GM21367 (cell line): ENCODE measurements around the gene FAAP100.

Experiments
- ATAC-seq: cut with Tn5 transposase; IDR thresholded peaks from one replicate; pipeline ENCODE4 v1.9.1; 2021; ENCODE audit not compliant: unreplicated experiment

Gene FAAP100

DNA sequence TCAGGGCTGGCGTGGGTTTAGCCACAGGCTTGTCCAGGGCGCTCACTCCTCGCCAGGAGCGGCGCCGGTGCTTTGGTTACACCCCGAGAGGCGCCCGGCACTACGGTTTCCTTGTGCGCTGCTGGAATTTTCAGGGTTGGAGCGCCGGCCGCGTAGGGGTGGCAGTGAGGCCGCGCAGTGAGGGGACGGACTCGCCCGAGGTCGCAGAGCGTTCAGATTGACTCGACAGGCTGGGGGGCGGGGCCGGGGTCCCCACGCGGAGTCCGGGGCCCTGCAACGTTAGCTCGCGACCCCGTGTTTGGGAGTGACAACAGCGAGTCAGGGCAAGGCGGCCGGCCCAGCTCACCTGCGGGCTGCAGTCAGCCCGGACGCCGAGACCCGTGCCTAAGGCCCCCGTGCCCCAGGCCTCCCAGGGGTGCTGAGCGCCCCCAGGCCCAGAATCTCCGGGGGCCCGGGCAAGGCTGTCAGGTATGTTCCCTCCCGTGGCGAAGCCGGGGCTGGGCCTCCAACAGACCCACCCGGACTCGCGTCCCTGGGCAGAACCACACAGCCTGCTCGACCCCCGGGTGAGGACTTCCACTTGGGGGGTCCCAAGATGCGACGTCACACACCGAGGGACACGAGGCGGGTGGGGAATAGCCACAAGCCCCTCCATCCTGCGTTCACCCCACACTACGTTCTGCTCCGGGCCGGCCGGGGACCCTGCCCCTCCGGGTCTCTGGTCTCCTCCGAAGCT, 38.2 kb downstream of the FAAP100 start:
- ATAC-seq, result no peak

DNA sequence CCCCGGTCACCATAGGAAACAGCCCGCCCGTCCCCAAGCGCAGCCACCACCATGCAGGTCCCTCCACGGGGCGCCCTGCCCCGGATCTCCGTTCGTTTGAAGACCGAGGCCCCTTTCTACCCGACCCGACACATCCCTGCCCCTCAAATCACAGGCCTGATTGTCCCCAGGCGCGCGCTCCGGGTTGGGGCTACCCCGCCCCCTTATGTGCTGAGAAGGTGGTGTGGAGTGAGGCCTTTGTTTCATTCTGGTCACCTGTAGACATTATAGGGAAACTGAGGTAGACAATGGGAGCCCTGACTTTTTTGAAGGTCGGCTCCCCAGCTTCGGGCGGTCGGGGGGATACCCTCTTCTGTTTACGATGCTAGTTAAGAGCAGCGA, 38.8 kb downstream of the FAAP100 start:
- ATAC-seq, result no peak

DNA sequence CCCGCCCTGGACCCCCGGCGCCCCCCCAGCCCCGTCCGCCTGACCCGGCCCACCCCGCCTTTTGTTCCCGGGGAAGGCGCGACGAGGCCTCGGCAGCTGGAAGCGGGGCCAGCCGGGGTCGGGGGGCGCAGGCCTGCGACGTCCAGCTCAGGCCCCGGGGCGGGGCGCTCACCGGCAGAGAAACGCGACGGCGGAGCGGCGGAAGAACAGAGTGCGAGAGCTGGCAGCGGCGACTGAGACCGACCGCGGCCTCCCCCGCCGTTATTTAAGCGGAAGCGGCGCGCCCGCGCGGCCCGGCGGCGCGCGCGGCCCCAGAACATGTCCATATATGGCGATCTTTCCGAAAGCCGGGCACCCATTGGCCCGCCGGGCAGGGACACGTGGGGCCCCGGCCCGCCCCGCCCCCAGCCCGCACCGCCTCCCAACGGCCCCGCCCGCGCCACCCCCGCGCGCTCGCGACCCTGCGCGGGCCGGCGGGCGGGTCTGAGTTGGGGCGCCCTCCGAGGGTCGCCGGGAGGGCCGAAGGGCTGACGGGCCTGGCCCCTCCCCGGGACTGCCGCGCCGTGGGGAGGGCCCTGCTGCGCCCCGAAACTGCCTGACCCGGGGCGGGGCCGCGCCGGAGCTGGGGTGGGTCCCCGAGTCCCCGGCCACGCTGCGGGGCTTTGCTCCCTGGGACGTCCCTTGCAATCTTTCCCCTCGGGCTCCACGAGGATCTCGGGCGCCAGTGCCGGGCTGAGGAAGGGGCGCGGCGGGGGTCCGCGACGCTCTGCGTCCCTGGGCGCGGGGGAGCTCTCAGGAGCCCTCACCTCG, 39.4 kb downstream of the FAAP100 start, which contains the start of gene ACTG1:
TSS of gene ACTG1 (minus strand) at position 238 of the 810 bp plus-strand sequence. CDS start 445 bp downstream, outside the sequence.
- ATAC-seq, result no peak

GRCh38 chr17:81511804-81512561, 40.2 kb downstream of the FAAP100 start:
- no peak for ATAC-seq

DNA sequence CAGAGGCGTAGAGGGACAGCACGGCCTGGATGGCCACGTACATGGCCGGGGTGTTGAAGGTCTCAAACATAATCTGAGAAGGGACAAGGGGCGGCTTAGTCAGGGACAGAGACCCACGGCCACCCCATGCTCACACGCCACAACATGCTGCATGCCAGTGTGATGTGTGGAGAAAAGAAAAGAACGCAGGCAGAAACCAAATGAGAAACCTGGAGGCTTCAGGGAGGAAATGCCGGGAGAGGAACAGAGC, 40.7 kb downstream of the FAAP100 start:
- ATAC-seq, result no peak

- ATAC-seq, result no peak
Measured at GRCh38 chr17:81510785-81511553, 41.2 kb downstream of the FAAP100 start.

DNA sequence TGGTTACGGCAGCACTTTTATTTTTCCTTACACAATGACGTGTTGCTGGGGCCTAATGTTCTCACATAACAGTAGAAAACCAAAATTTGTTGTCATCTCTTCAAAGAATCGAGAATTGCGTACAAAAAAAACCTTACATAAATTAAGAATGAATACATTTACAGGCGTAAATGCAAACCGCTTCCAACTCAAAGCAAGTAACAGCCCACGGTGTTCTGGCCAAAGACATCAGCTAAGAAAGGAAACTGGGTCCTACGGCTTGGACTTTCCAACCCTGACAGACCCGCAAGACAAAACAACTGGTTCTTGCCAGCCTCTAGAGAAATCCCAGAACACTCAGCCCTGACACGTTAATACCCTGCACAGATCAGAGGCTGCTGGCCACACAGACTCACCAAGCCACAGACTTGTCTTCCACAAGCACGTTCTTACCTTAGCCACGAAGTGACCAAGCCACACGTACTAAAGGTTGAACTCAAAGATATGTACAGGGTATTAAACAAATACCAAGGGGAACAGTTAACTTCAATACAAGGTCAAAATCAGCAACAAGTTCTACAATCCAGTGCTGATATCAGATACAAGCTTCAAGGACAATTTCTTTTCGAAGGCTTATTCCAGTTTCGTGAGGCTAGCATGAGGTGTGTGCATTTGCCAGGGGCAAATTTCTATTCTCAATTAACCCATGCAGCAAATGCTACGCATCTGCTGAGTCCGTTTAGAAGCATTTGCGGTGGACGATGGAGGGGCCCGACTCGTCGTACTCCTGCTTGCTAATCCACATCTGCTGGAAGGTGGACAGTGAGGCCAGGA, 42.0 kb downstream of the FAAP100 start:
- ATAC-seq, result no peak

GRCh38 chr17:81509207-81509971, 42.8 kb downstream of the FAAP100 start:
- no peak for ATAC-seq

DNA sequence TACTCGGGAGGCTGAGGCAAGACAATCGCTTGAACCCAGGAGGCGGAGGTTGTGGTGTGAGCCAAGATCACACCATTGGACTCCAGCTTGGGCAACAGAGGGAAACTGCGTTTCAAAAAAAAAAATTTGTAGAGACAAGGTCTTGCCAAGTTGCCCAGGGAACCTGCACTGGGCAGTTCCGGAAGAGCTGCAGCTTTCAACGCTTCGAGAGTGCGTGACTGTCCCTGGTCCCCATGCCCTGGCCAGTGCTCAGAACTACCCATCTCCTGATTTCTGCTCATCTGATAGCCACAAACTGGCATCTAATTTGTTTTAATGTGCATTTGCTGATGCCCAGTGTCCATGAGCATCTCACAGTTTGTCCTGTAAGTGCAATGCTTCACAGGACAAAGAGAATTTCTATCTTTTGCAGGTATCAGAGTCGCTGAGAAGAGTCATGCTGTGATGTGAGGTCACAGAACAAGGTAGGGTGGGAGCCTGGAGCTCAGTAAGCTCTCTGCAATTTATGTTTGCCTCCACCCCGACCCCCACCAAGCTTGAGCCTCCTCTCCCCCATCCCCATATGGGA, 43.4 kb downstream of the FAAP100 start:
- ATAC-seq, result no peak

- no peak for ATAC-seq
Measured at GRCh38 chr17:81503619-81504018, 48.5 kb downstream of the FAAP100 start.

DNA sequence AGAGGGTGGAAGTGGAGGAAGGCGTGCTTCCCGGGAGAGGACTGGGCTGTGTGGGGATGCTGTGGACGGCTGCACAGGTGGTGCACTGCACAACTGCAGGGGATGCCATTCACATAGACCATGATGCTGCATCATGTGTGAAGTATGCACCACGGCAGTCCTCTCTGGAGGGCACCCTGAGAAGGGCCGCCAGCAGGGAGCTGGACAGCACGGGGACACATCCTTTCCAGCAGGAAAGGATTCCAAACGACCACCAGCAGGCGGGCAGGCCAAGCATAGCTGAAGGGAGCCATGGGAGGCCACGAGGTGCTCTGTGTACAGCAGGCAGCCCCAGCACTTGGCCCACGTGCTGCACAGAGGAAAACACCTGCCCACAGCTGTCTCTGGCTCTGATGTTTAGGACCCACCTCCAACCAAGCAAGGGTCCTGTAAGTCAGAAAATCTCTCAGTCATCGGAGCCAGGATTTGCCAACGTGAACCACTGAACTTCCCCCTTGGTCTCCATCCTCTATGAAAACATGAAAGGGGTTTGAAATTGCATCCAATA, 49.6 kb downstream of the FAAP100 start:
- ATAC-seq, result no peak

GRCh38 chr17:81500047-81500446, 52.1 kb downstream of the FAAP100 start:
- ATAC-seq, result no peak

DNA sequence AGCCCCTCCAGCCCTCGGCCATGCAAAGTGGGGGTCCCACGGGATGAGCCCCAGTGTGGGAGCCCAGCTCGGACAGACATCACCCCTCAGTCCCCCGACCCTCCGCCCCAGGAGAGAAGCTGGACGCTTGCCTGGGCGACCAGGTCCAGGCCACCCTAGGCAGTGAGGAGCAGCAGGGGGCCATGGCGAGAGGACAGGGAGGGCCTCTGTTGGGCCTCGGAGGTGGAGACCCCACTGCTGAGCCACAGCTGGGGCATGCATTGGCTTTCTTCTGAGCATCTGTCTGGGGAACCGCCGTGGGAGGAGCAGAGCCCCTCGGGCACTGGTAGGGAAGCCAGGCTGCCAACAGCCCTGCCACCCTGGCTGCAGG, 52.6 kb downstream of the FAAP100 start:
- no peak for ATAC-seq

- no peak for ATAC-seq
Measured at GRCh38 chr17:81498953-81499600, 53.1 kb downstream of the FAAP100 start.

- no peak for ATAC-seq
Measured at GRCh38 chr17:81494626-81495377, 57.4 kb downstream of the FAAP100 start.

- ATAC-seq, result no peak
Measured at GRCh38 chr17:81493198-81494038, 58.7 kb downstream of the FAAP100 start.

DNA sequence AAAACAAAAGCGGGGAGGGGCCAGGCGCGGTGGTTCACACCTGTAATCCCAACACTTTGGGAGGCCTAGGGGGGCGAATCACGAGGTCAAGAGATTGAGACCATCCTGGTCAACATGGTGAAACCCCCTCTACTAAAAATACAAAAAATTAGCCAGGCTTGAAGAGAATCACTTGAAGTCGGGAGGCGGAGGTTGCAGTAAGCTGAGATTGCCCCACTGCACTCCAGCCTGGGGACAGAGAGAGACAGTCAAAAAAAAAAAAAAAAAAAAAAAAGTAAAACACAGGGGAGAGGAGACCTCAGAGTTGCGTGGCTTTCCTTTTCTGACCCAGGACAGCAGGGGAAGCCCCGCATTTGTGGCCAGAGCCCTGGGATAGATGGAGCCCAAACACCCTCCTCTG, 59.4 kb downstream of the FAAP100 start:
- ATAC-seq, result no peak
